ENCODE measurements around the gene COL6A1.

The COL6A1 gene

GRCh38 chr21:46029186-46029924, 47.8 kb downstream of the COL6A1 start:
- H3K27me3 ChIP-seq (ENCODE audit: low read depth, low read length): peaks cover 3% of the 10 kb centered on the region; the same call in 1 of the 2 replicates
- H2AFZ ChIP-seq (ENCODE audit: low read depth, low read length): no peak overlapping the region
- H3K79me2 ChIP-seq (ENCODE audit: low read length): no peaks in the 10 kb centered on the region
- no peak overlapping the region for H3K4me2 ChIP-seq (ENCODE audit: low read length)
- H3K9me3 ChIP-seq (ENCODE audit: insufficient read depth, low read length): no peaks in the 10 kb centered on the region
- no peak overlapping the region for H3K27ac ChIP-seq (ENCODE audit: low read length)
- H4K20me1 ChIP-seq (ENCODE audit: insufficient read depth, low read length): no peaks in the 10 kb centered on the region
- no peaks in the 10 kb centered on the region for H3K36me3 ChIP-seq (replicated peaks; ENCODE audit: low read depth, low read length)
- no peak overlapping the region for H3K4me3 ChIP-seq (ENCODE audit: low read length)
- no peak overlapping the region for H3K9ac ChIP-seq (ENCODE audit: low read length)
- no peaks in the 10 kb centered on the region for H3K4me1 ChIP-seq (ENCODE audit: low read length)
- no peak for TF ChIP-seq EZH2phosphoT487 (IDR thresholded peaks at IDR 0.05; ENCODE audit: low read depth)
- TF ChIP-seq CTCF (IDR thresholded peaks at IDR 0.05; ENCODE audit: low read depth, low read length): no peak

- no peaks in the 10 kb centered on the region for H3K79me2 ChIP-seq (ENCODE audit: low read length)
- no peak overlapping the region for H2AFZ ChIP-seq (ENCODE audit: low read depth, low read length)
- H3K27ac ChIP-seq (ENCODE audit: low read length): no peak overlapping the region
- H3K4me3 ChIP-seq (ENCODE audit: low read length): no peak overlapping the region
- no peak overlapping the region for H3K9ac ChIP-seq (ENCODE audit: low read length)
- H3K9me3 ChIP-seq (ENCODE audit: insufficient read depth, low read length): no peaks in the 10 kb centered on the region
- H4K20me1 ChIP-seq (ENCODE audit: insufficient read depth, low read length): no peaks in the 10 kb centered on the region
- no peak overlapping the region for H3K4me2 ChIP-seq (ENCODE audit: low read length)
- H3K36me3 ChIP-seq (replicated peaks; ENCODE audit: low read depth, low read length): no peaks in the 10 kb centered on the region
- H3K27me3 ChIP-seq (ENCODE audit: low read depth, low read length): no peaks in the 10 kb centered on the region
- H3K4me1 ChIP-seq (ENCODE audit: low read length): no peaks in the 10 kb centered on the region
- TF ChIP-seq CTCF (IDR thresholded peaks at IDR 0.05; ENCODE audit: low read depth, low read length): no peak
- TF ChIP-seq EZH2phosphoT487 (IDR thresholded peaks at IDR 0.05; ENCODE audit: low read depth): no peak
These were observed 49.9 kb downstream of the COL6A1 start for GRCh38 chr21:46031484-46031883.

- H3K4me1 ChIP-seq (ENCODE audit: low read length): no peaks in the 10 kb centered on the region
- no peaks in the 10 kb centered on the region for H3K27me3 ChIP-seq (ENCODE audit: low read depth, low read length)
- no peak for TF ChIP-seq CTCF (IDR thresholded peaks at IDR 0.05; ENCODE audit: low read depth, low read length)
- TF ChIP-seq EZH2phosphoT487 (IDR thresholded peaks at IDR 0.05; ENCODE audit: low read depth): no peak
These were observed 50.5 kb downstream of the COL6A1 start for GRCh38 chr21:46032100-46032499.

GRCh38 chr21:46033410-46034400, 52.1 kb downstream of the COL6A1 start:
- TF ChIP-seq CTCF (IDR thresholded peaks at IDR 0.05; ENCODE audit: low read depth, low read length): no peak
- no peak for TF ChIP-seq EZH2phosphoT487 (IDR thresholded peaks at IDR 0.05; ENCODE audit: low read depth)
- Histone ChIP-seq H3K36me3 (replicated peaks; ENCODE audit: low read depth, low read length) (no peaks in the 10 kb centered on the region), H3K27ac (ENCODE audit: low read length) (no peak overlapping the region), H3K79me2 (ENCODE audit: low read length) (no peaks in the 10 kb centered on the region), H3K27me3 (ENCODE audit: low read depth, low read length) (no peaks in the 10 kb centered on the region), H3K4me1 (ENCODE audit: low read length) (no peaks in the 10 kb centered on the region), H3K9ac (ENCODE audit: low read length) (no peak overlapping the region), H4K20me1 (ENCODE audit: insufficient read depth, low read length) (no peaks in the 10 kb centered on the region), H3K9me3 (ENCODE audit: insufficient read depth, low read length) (no peaks in the 10 kb centered on the region), H3K4me2 (ENCODE audit: low read length) (no peak overlapping the region), H2AFZ (ENCODE audit: low read depth, low read length) (no peak overlapping the region), H3K4me3 (ENCODE audit: low read length) (no peak overlapping the region)

More at GRCh38 chr21:46032100-46032499, 50.5 kb downstream of the COL6A1 start:
- Histone ChIP-seq H3K9ac (ENCODE audit: low read length) (no peak overlapping the region), H3K79me2 (ENCODE audit: low read length) (no peaks in the 10 kb centered on the region), H3K36me3 (replicated peaks; ENCODE audit: low read depth, low read length) (no peaks in the 10 kb centered on the region), H3K9me3 (ENCODE audit: insufficient read depth, low read length) (no peaks in the 10 kb centered on the region), H3K27ac (ENCODE audit: low read length) (no peak overlapping the region), H3K4me3 (ENCODE audit: low read length) (no peak overlapping the region), H2AFZ (ENCODE audit: low read depth, low read length) (no peak overlapping the region), H3K4me2 (ENCODE audit: low read length) (no peak overlapping the region), H4K20me1 (ENCODE audit: insufficient read depth, low read length) (no peaks in the 10 kb centered on the region)

All from OCI-LY3 (cell line).